ENCODE results near the gene SBF2. TPM values are rescaled to one million over a fixed set of nuclear protein-coding genes. Genes with fewer than 3 reads are reported as not detected.

SBF2 gene
- total RNA-seq, 1 donor from 2014 or later, result 21.1 TPM

DNA sequence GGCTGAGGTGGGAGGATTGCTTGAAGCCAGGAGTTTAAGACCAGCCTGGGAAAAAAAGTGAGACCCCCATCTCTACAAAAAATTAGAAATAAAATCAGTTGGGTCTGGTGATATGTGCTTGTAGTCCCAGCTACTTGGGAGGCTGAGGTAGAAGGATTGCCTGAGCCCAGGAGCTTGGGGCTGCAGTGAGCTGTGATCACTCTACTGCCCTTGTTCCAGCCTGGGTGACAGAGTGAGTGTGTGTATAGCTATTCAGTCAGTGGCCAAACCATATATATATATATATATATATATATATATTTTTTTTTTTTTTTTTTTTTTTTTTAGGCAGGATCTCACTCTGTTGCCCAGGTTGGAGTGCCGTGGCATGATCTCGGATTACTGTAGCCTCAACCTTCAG is 35.3 kb upstream of the SBF2 start:
- no peaks in the 10 kb centered on the region for H3K27me3 ChIP-seq (ENCODE audit: control insufficient read depth, insufficient read depth, low read length)
- TF ChIP-seq, protein P1, sequence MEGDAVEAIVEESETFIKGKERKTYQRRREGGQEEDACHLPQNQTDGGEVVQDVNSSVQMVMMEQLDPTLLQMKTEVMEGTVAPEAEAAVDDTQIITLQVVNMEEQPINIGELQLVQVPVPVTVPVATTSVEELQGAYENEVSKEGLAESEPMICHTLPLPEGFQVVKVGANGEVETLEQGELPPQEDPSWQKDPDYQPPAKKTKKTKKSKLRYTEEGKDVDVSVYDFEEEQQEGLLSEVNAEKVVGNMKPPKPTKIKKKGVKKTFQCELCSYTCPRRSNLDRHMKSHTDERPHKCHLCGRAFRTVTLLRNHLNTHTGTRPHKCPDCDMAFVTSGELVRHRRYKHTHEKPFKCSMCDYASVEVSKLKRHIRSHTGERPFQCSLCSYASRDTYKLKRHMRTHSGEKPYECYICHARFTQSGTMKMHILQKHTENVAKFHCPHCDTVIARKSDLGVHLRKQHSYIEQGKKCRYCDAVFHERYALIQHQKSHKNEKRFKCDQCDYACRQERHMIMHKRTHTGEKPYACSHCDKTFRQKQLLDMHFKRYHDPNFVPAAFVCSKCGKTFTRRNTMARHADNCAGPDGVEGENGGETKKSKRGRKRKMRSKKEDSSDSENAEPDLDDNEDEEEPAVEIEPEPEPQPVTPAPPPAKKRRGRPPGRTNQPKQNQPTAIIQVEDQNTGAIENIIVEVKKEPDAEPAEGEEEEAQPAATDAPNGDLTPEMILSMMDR (IDR thresholded peaks at IDR 0.05; ENCODE audit: insufficient read depth, low read length, poor library complexity, severe bottlenecking), result no peak
- no peak overlapping the region for H3K4me3 ChIP-seq (ENCODE audit: low read depth, low read length)
- no peaks in the 10 kb centered on the region for H3K36me3 ChIP-seq (ENCODE audit: control insufficient read depth, insufficient read depth, low read length)
- DNase-seq (ENCODE audit: low read depth), result no peak

DNA sequence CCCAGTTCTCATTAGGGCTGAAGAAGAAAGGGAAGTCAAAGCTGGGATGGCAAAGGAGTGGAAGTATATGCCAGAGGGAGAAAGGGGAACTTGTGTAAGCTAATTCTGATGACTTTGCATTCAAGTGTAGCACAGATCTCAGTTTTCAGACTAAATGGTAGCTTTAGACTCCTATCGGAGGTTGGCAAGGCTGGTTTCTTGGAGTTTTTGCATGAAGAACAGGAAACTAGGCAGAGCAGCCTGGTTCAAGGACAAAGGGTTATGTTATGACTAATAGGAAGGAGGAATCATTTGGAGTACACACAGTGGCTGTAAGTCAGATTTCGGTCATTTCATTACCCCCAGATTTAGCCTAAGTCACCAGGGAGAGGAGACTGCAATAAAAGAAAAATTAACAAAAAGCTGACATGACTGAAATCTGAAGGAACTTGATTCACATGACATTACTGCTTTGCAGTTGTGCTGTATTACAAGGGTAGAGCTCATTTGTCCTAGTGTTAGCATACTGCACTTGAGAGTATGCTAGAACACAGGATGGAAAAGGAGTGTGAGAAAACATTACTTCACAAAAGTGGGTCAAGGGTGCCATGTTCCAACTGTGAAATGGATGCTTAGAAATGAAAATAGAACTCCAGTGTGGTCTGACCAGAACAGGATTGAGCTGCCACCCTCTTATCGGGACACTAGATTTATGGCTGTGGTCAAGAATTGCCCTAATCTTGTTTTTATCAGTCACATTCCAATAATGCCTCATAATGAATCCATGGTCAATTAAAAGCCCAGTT is 34.5 kb upstream of the SBF2 start:
- no peak for DNase-seq (ENCODE audit: low read depth)
- Histone ChIP-seq H3K27me3 (ENCODE audit: control insufficient read depth, insufficient read depth, low read length) (no peaks in the 10 kb centered on the region), H3K4me3 (ENCODE audit: low read depth, low read length) (no peak overlapping the region), H3K36me3 (ENCODE audit: control insufficient read depth, insufficient read depth, low read length) (no peaks in the 10 kb centered on the region)
- TF ChIP-seq, protein P1 (IDR thresholded peaks at IDR 0.05; ENCODE audit: insufficient read depth, low read length, poor library complexity, severe bottlenecking), result no peak

DNA sequence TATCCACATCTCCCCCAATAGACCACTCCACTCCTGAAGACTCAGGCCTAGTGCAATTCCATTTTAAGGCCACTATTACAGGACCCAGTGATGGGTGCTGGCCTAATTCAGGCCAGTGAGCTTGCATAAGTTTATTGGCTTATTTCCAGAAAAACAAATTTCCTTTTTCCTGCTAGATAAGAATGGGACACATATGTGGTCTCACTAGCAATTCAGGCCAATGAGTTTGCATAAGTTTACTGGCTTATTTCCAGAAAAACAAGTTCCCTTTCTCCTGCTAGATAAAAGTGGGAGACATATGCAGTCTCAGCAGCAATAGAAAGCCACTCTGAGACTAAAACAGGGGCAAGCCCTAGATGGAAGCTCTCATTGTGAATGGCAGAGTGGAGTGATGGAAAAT is 33.2 kb upstream of the SBF2 start:
- Histone ChIP-seq H3K4me3 (ENCODE audit: low read depth, low read length) (no peak overlapping the region), H3K36me3 (ENCODE audit: control insufficient read depth, insufficient read depth, low read length) (no peaks in the 10 kb centered on the region), H3K27me3 (ENCODE audit: control insufficient read depth, insufficient read depth, low read length) (no peaks in the 10 kb centered on the region)
- TF ChIP-seq, protein P1 (IDR thresholded peaks at IDR 0.05; ENCODE audit: insufficient read depth, low read length, poor library complexity, severe bottlenecking), result no peak
- no peak for DNase-seq (ENCODE audit: low read depth)

DNA sequence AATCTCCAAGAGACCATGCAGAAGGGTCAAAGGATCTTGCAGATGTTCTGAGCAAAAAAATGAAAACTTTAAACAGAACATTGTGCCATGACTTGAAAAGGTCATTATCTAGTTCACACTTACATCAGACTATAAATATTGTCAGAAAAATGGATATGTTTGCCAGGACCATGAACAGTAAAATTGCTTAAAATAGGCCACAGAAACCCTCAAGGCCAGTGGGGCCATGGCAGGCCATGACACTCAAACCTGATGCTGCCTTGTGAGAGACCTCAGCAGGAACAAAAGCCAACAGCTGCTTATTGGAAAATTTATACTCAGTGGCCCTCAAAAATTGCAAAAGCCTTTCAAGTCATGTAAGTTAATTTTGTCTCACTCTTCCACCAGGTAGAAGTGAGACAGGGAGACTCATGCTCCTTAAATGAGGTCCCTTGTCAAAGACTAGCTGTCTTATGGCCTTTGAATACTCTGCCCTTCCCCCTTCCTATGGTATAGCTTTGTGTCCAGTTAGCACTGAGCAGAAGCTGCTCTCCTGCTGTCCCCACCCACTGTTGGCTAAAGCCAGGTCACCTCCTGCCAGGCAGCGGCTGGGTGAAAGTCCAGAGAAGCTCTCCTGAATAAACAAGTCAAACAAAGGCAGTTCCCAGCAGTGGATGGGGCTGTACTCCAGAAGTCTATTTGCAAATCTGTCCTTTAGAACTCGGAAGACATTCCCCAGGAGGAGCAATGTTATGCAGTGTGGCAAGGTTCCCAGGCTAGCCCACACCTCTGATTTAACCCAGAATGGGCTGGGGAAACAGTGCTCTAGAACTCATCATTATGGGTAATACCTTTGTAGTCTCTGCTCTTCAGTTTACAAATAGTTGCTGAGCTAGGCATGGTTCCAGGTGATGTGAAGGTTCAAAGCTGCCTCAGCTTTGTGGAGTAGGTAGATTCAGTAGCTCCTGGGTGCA is 32.3 kb upstream of the SBF2 start:
- TF ChIP-seq, protein P1 (IDR thresholded peaks at IDR 0.05; ENCODE audit: insufficient read depth, low read length, poor library complexity, severe bottlenecking), result no peak
- no peak for DNase-seq (ENCODE audit: low read depth)
- no peaks in the 10 kb centered on the region for H3K36me3 ChIP-seq (ENCODE audit: control insufficient read depth, insufficient read depth, low read length)
- no peaks in the 10 kb centered on the region for H3K27me3 ChIP-seq (ENCODE audit: control insufficient read depth, insufficient read depth, low read length)
- H3K4me3 ChIP-seq (ENCODE audit: low read depth, low read length), result no peak overlapping the region

DNA sequence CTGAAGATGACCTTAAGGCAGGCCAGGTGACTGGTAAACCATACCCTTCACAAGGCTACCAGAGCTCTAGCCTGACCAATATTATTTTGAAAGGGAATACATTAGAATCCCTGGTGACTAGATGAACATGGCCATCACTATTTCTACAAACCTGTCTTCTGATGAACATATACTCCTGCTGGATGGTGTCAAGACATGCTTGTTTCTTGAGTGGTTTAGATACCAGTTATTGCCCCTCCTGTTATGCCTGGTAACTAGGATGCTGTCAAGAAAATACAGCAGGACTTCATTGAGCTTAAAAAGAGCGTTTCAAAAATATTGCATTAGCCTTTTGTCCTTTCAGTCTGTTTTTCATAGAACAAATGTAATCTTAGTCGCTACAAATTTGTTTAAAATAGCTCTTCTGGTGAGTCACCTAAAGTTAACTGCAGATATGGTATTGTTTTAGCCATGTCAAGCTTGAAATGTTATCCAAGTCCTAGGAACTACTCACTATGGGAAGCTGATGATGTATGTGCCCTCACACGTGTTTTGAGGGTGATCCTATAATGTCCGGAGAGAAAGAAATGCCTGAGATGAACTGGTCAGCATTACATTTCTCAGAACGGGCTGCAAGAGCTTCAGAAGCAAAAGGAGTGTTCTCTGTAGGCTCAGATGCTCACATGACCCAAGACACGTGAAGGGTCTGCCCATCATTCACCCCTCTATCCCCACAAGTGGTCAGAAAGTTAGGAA is 31.4 kb upstream of the SBF2 start:
- no peaks in the 10 kb centered on the region for H3K27me3 ChIP-seq (ENCODE audit: control insufficient read depth, insufficient read depth, low read length)
- no peak overlapping the region for H3K4me3 ChIP-seq (ENCODE audit: low read depth, low read length)
- TF ChIP-seq, protein P1 (IDR thresholded peaks at IDR 0.05; ENCODE audit: insufficient read depth, low read length, poor library complexity, severe bottlenecking), result no peak
- no peak for DNase-seq (ENCODE audit: low read depth)
- H3K36me3 ChIP-seq (ENCODE audit: control insufficient read depth, insufficient read depth, low read length), result no peaks in the 10 kb centered on the region
